SK-N-SH (cell line): ENCODE measurements around the gene ATP8A1. TPM values are rescaled to one million over a fixed set of nuclear protein-coding genes. Genes with fewer than 3 reads are reported as not detected.
"Not testable (repeated sequence)": the region's sequence is repeated elsewhere in the genome, so short reads cannot be mapped to it uniquely, and the experiment has no call there.

Experiments
- CTCF ChIA-PET: fragments of 300-600, 350-600 bp; formaldehyde crosslinking; extraction: SDS; loops from one replicate; lab custom pipeline; 2021; lab: Yijun Ruan, JAX
- POLR2A ChIA-PET: fragments of 350-600 bp; sonication (Branson Sonifier 250); formaldehyde crosslinking; extraction: SDS; loops from one replicate; lab custom pipeline; 2020; ENCODE audit warnings: antibody characterized with exemption, inconsistent platforms; lab: Yijun Ruan, JAX
- DNase-seq: peaks from one replicate; pipeline ENCODE4 v3.0.0; 2012
- H2AFZ ChIP-seq: fragments of 200-600 bp; sonication (generic); 2 replicates; pipeline ENCODE4 v1.8.1; 2016; ENCODE audit warnings: antibody characterized with exemption, mild to moderate bottlenecking, low read depth
- H3F3A ChIP-seq: fragments of 200-600 bp; sonication (generic); replicated peaks from 2 replicates; pipeline ENCODE3; 2016; ENCODE audit warnings: antibody characterized with exemption, mild to moderate bottlenecking; ENCODE audit not compliant: insufficient read depth
- H3K27ac ChIP-seq, 2 experiments: fragments of 200-500 bp in 1 of 2; fragments of 200-600 bp in 1 of 2; sonication (Bioruptor generic) in 1 of 2; sonication (generic), shearing (Covaris generic) in 1 of 2; 2 replicates each; pipeline versions ENCODE4 v1.5.1 to v1.6.1; 2014 to 2016; ENCODE audit warnings: low read depth in 2 of 2, inconsistent platforms in 1 of 2, low read length in 1 of 2, mild to moderate bottlenecking in 1 of 2, mixed read lengths in 1 of 2
- H3K27me3 ChIP-seq: fragments of 200-600 bp; sonication (generic), shearing (Covaris generic); 2 replicates; pipeline ENCODE4 v1.6.1; 2016; ENCODE audit warnings: mixed run types; ENCODE audit not compliant: insufficient read depth
- H3K36me3 ChIP-seq, 2 experiments: fragments of 200-500 bp in 1 of 2; fragments of 200-600 bp in 1 of 2; sonication (Bioruptor generic) in 1 of 2; sonication (generic) in 1 of 2; replicated peaks in 1 of 2; 2 replicates each; pipeline versions ENCODE3 to v1.5.1; 2014 to 2016; ENCODE audit warnings: low read length in 1 of 2, mild to moderate bottlenecking in 1 of 2; ENCODE audit not compliant: insufficient read depth in 2 of 2, control insufficient read depth in 1 of 2
- H3K4me1 ChIP-seq, 2 experiments: fragments of 200-500 bp in 1 of 2; fragments of 200-600 bp in 1 of 2; sonication (Bioruptor generic) in 1 of 2; sonication (generic), shearing (Covaris generic) in 1 of 2; 2 replicates each; pipeline versions ENCODE4 v1.5.1 to v1.6.1; 2014 to 2016; ENCODE audit warnings: low read depth in 1 of 2, low read length in 1 of 2, mixed run types in 1 of 2; ENCODE audit not compliant: insufficient read depth in 2 of 2, control insufficient read depth in 1 of 2
- H3K4me2 ChIP-seq: fragments of 200-600 bp; sonication (generic), shearing (Covaris generic); 2 replicates; pipeline ENCODE4 v1.6.1; 2017; ENCODE audit warnings: mixed run types
- H3K4me3 ChIP-seq, 2 experiments: fragments of 200-500 bp in 1 of 2; fragments of 200-600 bp in 1 of 2; sonication (Bioruptor generic) in 1 of 2; sonication (generic), shearing (Covaris generic) in 1 of 2; 2 replicates each; pipeline versions ENCODE4 v1.5.1 to v1.8.1; 2014 to 2016; ENCODE audit warnings: low read depth in 2 of 2, inconsistent platforms in 1 of 2, low read length in 1 of 2, mild to moderate bottlenecking in 1 of 2, mixed read lengths in 1 of 2, moderate library complexity in 1 of 2
- H3K79me2 ChIP-seq: fragments of 200-600 bp; sonication (generic); 2 replicates; pipeline ENCODE4 v1.8.1; 2017; ENCODE audit warnings: mild to moderate bottlenecking; ENCODE audit not compliant: insufficient read depth
- H3K9ac ChIP-seq: fragments of 200-600 bp; sonication (generic); 2 replicates; pipeline ENCODE4 v1.6.1; 2017; ENCODE audit warnings: mixed run types
- H3K9me2 ChIP-seq: fragments of 200-600 bp; sonication (generic); 2 replicates; pipeline ENCODE4 v1.6.1; 2017; ENCODE audit warnings: mixed run types
- H3K9me3 ChIP-seq: fragments of 200-600 bp; sonication (generic); 2 replicates; pipeline ENCODE4 v1.6.1; 2017; ENCODE audit warnings: mixed run types, mild to moderate bottlenecking, moderate library complexity
- H4K20me1 ChIP-seq: fragments of 200-600 bp; sonication (generic); 2 replicates; pipeline ENCODE4 v1.6.1; 2017; ENCODE audit warnings: mild to moderate bottlenecking, mixed run types; ENCODE audit not compliant: insufficient read depth
- ELF1 ChIP-seq: IDR thresholded peaks from 2 replicates; pipeline ENCODE4 v1.4.0; 2012
- EZH2phosphoT487 ChIP-seq: fragments of 200-600 bp; sonication (generic); IDR thresholded peaks from 2 replicates; pipeline ENCODE4 v1.6.1; 2017; ENCODE audit warnings: low read depth, mixed run types, mild to moderate bottlenecking, antibody characterized with exemption, moderate library complexity, borderline replicate concordance
- FOXJ3 ChIP-seq: sonication (generic); formaldehyde crosslinking; IDR thresholded peaks from 2 replicates; pipeline ENCODE4 v1.5.1; 2020; ENCODE audit warnings: mild to moderate bottlenecking, missing genetic modification reagents
- FOXM1 ChIP-seq: IDR thresholded peaks from 2 replicates; pipeline ENCODE4 v1.4.0; 2012; ENCODE audit warnings: low read depth, mild to moderate bottlenecking
- GATA2 ChIP-seq: sonication (generic); formaldehyde crosslinking; IDR thresholded peaks from 2 replicates; pipeline ENCODE4 v1.5.0; 2020; ENCODE audit warnings: mild to moderate bottlenecking, missing genetic modification reagents
- JUND ChIP-seq: IDR thresholded peaks from 2 replicates; pipeline ENCODE4 v1.4.0; 2012
- NRF1 ChIP-seq: IDR thresholded peaks from 2 replicates; pipeline ENCODE4 v1.6.1; 2012; ENCODE audit warnings: low read depth, mild to moderate bottlenecking, low read length
- POLR2AphosphoS5 ChIP-seq: IDR thresholded peaks from 2 replicates; pipeline ENCODE4 v1.6.1; 2012; ENCODE audit warnings: low read depth, low read length
- RAD21 ChIP-seq: IDR thresholded peaks from 2 replicates; pipeline ENCODE4 v1.6.1; 2012; ENCODE audit warnings: mild to moderate bottlenecking, low read length
- RXRA ChIP-seq: IDR thresholded peaks from 2 replicates; pipeline ENCODE4 v1.4.0; 2012; ENCODE audit warnings: low read depth, mild to moderate bottlenecking, borderline replicate concordance
- SIN3A ChIP-seq: IDR thresholded peaks from 2 replicates; pipeline ENCODE4 v1.6.1; 2012; ENCODE audit warnings: low read depth, mild to moderate bottlenecking, low read length, moderate library complexity, borderline replicate concordance
- SMC3 ChIP-seq: IDR thresholded peaks from 2 replicates; pipeline ENCODE4 v1.6.1; 2012; ENCODE audit warnings: low read depth, low read length, improper control_type of control experiment
- YY1 ChIP-seq: IDR thresholded peaks from 2 replicates; pipeline ENCODE4 v1.4.0; 2012; ENCODE audit warnings: low read depth, mild to moderate bottlenecking
- WGBS: methylation state at CpG from one replicate; pipeline ENCODE4 v1.1.6; 2017; ENCODE audit warnings: low lambda C conversion rate; 5-methylcytosine and 5-hydroxymethylcytosine counted together
- polyA plus RNA-seq, 3 experiments: library from polyadenylated mRNA; depleted of rRNA; stranded (reverse); fragments of >200 nt; gene quantifications; 2 replicates each; pipeline ENCODE4 v1.2.3, GENCODE V29; 2012
- TF ChIP-seq, protein P1 (sequence below): IDR thresholded peaks from 2 replicates; pipeline ENCODE4 v1.4.0; 2012; ENCODE audit warnings: low read depth, borderline replicate concordance
- TF ChIP-seq, protein P2 (sequence below): fragments of 150-350 bp; IDR thresholded peaks from 2 replicates; pipeline ENCODE4 v1.6.1; 2017; ENCODE audit warnings: antibody characterized with exemption, low read length, low read depth, borderline replicate concordance
- TF ChIP-seq, protein P3 (sequence below): IDR thresholded peaks from 2 replicates; pipeline ENCODE4 v1.4.0; 2012; ENCODE audit warnings: low read depth, borderline replicate concordance

Gene ATP8A1
- polyA plus RNA-seq, 1 of the 3 experiments (the other 2 are of a cell fraction) = 0.38 TPM

DNA sequence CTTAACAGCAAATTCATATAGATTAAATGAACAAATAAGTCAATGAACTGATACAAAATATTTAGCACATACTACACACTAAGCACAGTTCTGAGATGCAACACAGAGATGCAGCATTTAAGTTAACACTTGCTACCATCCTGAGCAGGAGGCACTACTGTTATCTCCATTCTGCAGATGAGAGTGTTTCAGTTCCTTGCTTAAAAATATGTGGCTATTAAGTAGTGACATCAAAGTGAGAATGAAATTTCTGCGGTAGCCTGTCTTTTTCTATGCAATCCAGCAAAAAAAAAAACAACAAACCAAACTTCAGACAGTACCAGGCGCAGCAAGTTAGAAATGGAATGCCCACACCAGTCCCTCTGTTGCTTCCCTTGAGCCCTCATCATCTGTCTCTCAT is 168.8 kb downstream of the ATP8A1 start:
- 79% methylated on average over 2 of the region's 2 CpGs for WGBS
- H3K4me3 ChIP-seq = no peak overlapping the region
- TF ChIP-seq FOXM1 = no peak
- TF ChIP-seq FOXJ3 (CRISPR knock-in tag) = no peak
- TF ChIP-seq SMC3 = no peak
- TF ChIP-seq YY1 = no peak
- no peak for TF ChIP-seq GATA2 (CRISPR knock-in tag)
- TF ChIP-seq, protein P1, sequence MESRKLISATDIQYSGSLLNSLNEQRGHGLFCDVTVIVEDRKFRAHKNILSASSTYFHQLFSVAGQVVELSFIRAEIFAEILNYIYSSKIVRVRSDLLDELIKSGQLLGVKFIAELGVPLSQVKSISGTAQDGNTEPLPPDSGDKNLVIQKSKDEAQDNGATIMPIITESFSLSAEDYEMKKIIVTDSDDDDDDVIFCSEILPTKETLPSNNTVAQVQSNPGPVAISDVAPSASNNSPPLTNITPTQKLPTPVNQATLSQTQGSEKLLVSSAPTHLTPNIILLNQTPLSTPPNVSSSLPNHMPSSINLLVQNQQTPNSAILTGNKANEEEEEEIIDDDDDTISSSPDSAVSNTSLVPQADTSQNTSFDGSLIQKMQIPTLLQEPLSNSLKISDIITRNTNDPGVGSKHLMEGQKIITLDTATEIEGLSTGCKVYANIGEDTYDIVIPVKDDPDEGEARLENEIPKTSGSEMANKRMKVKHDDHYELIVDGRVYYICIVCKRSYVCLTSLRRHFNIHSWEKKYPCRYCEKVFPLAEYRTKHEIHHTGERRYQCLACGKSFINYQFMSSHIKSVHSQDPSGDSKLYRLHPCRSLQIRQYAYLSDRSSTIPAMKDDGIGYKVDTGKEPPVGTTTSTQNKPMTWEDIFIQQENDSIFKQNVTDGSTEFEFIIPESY = no peak
- no peak for TF ChIP-seq SIN3A
- no peak for TF ChIP-seq RXRA
- no peak for TF ChIP-seq NRF1
- TF ChIP-seq, protein P2, sequence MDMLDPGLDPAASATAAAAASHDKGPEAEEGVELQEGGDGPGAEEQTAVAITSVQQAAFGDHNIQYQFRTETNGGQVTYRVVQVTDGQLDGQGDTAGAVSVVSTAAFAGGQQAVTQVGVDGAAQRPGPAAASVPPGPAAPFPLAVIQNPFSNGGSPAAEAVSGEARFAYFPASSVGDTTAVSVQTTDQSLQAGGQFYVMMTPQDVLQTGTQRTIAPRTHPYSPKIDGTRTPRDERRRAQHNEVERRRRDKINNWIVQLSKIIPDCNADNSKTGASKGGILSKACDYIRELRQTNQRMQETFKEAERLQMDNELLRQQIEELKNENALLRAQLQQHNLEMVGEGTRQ = no peak
- no peak for TF ChIP-seq RAD21
- no peak for TF ChIP-seq EZH2phosphoT487
- TF ChIP-seq, protein P3, sequence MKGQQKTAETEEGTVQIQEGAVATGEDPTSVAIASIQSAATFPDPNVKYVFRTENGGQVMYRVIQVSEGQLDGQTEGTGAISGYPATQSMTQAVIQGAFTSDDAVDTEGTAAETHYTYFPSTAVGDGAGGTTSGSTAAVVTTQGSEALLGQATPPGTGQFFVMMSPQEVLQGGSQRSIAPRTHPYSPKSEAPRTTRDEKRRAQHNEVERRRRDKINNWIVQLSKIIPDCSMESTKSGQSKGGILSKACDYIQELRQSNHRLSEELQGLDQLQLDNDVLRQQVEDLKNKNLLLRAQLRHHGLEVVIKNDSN = no peak
- no peak for TF ChIP-seq JUND
- TF ChIP-seq ELF1 = no peak
- TF ChIP-seq, all 33 proteins: peak for 0

DNA sequence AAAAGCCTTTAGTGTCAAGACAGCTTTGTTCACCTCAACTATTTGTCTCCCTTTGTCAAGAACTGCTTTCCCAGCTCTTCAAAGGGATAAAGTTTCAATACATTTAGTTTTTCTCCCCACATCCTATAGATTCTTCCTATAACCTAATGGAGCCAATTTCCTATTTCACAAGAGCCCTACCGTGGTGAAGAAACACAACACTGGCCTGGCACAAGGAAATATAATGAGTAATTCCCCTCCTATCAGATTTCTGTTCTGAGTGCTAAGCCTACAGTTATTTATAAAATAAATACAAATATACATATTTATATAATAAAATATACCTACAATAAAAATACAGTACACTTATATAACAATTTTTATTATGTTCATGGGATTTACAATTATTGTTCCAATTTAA is 169.7 kb downstream of the ATP8A1 start:
- ChIA-PET POLR2A (no interaction called here), CTCF (interaction anchor here (1.1 to 1.4 kb wide), 2 partner anchors 10 to 116 kb away, joined by 4 to 5 read pairs; no protein-coding TSS in a partner anchor)
- Histone ChIP-seq H3K36me3 (no peaks in the 10 kb centered on the region), H3K4me2 (no peak overlapping the region), H3K27me3 (no peaks in the 10 kb centered on the region), H4K20me1 (no peaks in the 10 kb centered on the region), H3K9ac (no peak overlapping the region), H3K27ac (no peak overlapping the region), H3K4me1 (peaks cover 0 to 18% of the 10 kb centered on the region in 2 experiments; a peak in 2 of 4 replicates), H3F3A (no peaks in the 10 kb centered on the region), H3K79me2 (no peaks in the 10 kb centered on the region), H3K9me3 (no peaks in the 10 kb centered on the region), H2AFZ (no peak overlapping the region)
- DNase-seq = no peak
- WGBS = 34% methylated on average over 1 of the region's 1 CpG
- TF ChIP-seq POLR2AphosphoS5 = no peak
- TF ChIP-seq, all 33 proteins: peak for 0
- no peak overlapping the region for H3K4me3 ChIP-seq
- no peaks in the 10 kb centered on the region for H3K9me2 ChIP-seq

More for the DNA sequence above, 168.8 kb downstream of the ATP8A1 start:
- H4K20me1 ChIP-seq = no peaks in the 10 kb centered on the region
- H3K9ac ChIP-seq = no peak overlapping the region
- no peak for DNase-seq
- H3K4me1 ChIP-seq = peaks cover 0 to 12% of the 10 kb centered on the region in 2 experiments; a peak in 2 of 4 replicates
- H3K27ac ChIP-seq = no peak overlapping the region
- H3F3A ChIP-seq = no peaks in the 10 kb centered on the region
- no peaks in the 10 kb centered on the region for H3K36me3 ChIP-seq
- no peaks in the 10 kb centered on the region for H3K9me2 ChIP-seq
- ChIA-PET CTCF (interaction anchor here (1.1 to 1.4 kb wide), 2 partner anchors 9 to 117 kb away, joined by 4 to 5 read pairs; no protein-coding TSS in a partner anchor), POLR2A (no interaction called here)
- H2AFZ ChIP-seq = no peak overlapping the region
- no peaks in the 10 kb centered on the region for H3K27me3 ChIP-seq
- H3K79me2 ChIP-seq = no peaks in the 10 kb centered on the region
- no peak overlapping the region for H3K4me2 ChIP-seq
- no peaks in the 10 kb centered on the region for H3K9me3 ChIP-seq

DNA sequence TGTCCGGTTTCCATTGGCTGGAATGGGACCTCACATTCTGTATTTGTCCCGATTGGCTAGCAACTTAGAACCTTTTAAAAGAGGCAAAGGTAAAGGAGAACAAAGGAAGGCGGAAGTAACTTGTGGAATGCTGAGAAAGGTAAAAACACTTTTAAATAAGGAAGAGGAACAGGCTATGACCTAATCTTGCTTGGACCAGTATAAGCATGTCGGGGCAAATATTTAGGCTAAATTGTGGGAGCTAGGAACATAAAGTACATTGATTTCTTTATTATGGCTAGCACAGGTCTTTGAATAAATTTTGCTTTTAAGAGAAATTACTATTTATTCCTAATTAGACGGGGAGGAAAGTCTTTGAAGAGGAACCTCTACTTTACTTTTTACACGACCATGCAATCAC is 170.7 kb downstream of the ATP8A1 start:
- DNase-seq, H3K4me3 ChIP-seq, H4K20me1 ChIP-seq, H3K36me3 ChIP-seq, H3K9me3 ChIP-seq, H3K4me2 ChIP-seq, POLR2A ChIA-PET, H3F3A ChIP-seq, H3K79me2 ChIP-seq, CTCF ChIA-PET, H3K27me3 ChIP-seq, H3K9me2 ChIP-seq, H2AFZ ChIP-seq, H3K9ac ChIP-seq, H3K27ac ChIP-seq: not testable (repeated sequence)
- H3K4me1 ChIP-seq = peaks cover 0 to 23% of the 10 kb centered on the region in 2 experiments; a peak in 2 of 4 replicates
- WGBS = 73% methylated on average over 6 of the region's 6 CpGs
